Measurements from ENCODE around the gene PTCRA.
A peak's percentile ranks its signal among the peaks of the same experiment; 100 is the strongest.
"Not testable (repeated sequence)": the region's sequence is repeated elsewhere in the genome, so short reads cannot be mapped to it uniquely, and the experiment has no call there.

Gene PTCRA

DNA sequence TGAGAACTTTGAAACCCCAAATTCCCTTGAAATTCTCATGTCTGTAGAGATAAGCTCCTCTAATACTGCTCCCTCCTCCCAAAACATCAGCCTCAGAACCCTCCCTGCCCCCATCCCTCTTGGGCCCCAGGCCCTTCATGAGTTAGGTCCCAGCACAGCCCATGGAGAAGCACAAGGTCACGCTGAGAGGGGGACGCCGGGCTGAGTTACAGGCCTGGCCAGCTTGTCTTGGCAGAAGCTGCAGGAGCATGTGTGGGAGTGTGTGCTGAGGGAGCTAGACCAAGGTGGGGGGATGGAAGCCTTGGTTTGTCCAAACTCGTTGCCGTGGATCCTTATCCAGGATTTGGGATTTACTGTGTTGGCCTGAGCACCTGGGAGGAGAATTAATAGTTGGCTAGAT lies 8.5 kb upstream of the PTCRA start:
- DNase-seq = no peak

DNA sequence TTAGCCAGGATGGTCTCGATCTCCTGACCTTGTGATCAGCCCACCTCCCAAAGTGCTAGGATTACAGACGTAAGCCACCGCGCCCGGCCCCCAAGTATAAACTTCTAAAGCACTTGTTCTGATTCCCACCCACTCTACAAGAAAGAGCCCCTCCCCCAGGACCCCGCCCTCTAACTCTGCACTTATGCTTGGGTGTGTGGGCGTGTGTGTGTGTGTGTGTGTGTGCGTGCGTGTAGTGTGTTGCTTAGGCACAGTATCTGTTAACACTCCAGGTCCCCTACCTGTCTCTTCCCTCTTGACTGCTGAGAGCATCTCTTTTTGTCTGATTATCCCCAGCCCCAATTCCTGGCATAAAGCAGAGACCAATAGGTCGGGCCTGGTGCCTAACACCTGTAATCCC lies 6.0 kb upstream of the PTCRA start:
- DNase-seq = no peak

DNA sequence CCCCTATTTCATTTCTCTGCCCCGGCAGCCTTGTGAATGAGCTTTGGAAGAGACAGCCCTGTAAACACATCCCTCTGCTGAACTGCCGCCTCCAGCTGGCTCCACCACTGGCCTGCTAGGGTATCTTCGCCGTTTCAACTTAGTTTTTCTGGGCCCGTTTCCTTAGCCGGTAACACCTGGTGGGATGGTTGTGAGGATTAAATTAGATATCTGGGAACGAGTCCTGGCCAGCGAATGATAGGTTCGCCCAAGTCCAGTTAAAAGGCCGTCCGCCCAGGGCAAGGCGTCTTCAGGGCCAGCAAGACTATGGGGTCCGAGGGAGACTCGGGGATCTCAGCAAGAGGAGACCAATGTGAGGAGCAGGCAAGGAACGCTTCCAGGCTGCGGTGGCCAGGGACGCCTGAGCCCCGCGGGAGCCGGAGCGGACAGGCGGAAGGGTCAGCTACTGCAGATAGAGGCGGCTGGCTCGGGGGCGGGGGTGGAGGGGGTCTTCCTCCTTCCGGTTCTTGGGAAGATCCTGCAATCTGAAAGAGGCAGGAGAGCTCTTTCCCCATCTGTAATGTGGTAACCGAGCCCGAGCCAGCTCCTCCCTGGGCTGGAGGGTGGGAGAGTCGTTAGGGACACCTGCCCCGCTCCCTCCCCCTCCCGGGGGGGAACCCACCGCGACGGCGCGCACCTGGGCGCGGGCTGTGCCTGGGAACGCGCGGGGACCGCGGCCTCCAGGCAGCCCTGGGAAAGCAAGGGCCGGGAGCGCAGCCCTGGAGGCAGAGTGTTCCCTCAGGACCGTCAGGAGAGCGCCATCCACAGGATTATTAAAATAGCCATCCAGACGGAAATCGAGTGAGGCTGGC lies 4.5 kb upstream of the PTCRA start:
- DNase-seq = no peak

DNA sequence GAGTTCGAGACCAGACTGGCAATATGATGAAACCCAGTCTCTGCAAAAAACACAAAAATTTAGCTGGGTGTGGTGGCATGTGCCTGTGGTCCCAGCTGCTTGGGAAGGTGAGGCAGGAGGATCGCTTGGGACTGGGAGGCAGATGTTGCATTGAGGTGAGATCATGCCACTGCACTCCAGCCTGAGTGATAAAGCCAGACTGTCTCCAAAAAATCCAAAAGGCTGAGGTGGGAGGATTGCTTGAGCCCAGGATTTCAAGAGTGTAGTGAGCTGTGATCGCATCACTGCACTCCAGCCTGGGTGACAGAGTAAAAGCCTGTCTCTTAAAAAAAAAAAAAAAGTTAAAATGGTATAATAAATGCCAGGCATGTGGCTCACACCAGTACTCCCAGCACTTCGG lies 1.3 kb upstream of the PTCRA start:
- no peak for DNase-seq

DNA sequence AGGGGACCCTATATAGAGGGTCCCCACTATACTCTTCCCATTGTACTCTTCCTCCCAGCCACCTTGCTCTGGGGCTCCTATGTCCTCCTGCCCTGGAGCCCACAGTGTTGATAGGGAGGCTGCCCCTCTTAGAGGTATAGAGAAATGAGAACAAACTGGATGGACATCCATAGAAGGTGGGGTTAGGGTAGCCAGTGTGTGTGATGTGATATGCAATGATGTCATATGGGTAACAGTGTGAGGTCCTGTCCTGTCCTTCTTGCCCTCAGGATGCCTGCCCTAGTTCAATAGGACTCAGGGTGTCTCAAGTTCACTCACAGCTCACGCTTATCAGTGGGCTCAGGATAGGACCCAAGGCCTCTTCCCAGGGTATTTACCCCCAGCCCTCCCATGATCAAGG lies 435 bp downstream of the PTCRA start:
- no peak for DNase-seq

DNA sequence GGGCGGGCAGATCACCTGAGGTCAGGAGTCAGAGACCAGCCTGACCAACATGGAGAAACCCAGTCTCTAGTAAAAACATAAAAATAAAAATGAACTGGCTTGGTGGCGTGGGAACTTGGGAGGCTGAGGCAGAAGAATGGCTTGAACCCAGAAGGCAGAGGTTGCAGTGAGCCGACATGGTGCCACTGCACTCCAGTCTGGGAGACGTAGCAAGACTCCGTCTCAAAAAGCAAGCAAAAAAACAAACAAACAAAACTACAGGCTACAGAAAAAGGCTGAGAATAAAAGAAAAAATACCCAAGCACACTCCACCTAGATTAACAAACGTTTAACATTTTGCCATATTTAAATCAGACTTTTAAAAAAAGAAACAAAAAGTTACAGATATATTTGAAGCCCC lies 5.9 kb downstream of the PTCRA start:
- no peak for DNase-seq

DNA sequence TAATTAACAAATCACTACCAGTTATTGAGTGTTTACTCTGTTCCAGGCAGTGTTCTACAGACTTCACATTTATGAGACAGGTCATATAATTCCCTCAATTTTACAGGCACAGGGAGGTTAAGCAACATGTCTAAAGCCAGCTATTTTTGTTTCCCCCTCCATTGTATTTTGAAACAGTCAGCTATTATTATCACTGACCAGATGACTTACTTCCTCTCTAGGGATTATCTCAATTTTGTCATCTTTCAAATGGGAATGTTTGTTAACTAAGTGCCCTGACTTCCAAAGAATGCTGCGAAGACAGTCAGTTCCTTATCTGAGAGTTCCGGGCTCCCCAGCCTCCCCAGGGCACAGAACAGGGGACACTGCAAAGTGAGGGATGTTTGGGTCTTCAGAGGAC lies 7.8 kb downstream of the PTCRA start:
- no peak for DNase-seq

DNA sequence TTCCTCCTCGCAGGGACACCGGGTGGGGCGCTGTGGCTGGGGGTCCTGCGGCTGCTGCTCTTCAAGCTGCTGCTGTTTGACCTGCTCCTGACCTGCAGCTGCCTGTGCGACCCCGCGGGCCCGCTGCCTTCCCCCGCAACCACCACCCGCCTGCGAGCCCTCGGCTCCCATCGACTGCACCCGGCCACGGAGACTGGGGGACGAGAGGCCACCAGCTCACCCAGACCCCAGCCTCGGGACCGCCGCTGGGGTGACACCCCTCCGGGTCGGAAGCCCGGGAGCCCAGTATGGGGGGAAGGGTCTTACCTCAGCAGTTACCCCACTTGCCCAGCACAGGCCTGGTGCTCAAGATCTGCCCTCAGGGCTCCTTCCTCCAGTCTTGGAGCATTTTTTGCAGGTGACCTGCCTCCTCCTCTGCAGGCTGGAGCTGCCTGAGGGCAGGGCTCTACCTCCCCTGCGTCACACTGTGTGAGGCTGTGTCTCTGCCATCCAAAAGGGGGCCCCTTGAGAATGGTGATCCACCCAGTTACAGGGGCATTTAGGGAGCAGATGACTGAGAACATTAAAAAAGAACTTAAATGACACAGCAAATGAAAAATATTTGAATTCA lies 9.5 kb downstream of the PTCRA start:
- no peak for DNase-seq

DNA sequence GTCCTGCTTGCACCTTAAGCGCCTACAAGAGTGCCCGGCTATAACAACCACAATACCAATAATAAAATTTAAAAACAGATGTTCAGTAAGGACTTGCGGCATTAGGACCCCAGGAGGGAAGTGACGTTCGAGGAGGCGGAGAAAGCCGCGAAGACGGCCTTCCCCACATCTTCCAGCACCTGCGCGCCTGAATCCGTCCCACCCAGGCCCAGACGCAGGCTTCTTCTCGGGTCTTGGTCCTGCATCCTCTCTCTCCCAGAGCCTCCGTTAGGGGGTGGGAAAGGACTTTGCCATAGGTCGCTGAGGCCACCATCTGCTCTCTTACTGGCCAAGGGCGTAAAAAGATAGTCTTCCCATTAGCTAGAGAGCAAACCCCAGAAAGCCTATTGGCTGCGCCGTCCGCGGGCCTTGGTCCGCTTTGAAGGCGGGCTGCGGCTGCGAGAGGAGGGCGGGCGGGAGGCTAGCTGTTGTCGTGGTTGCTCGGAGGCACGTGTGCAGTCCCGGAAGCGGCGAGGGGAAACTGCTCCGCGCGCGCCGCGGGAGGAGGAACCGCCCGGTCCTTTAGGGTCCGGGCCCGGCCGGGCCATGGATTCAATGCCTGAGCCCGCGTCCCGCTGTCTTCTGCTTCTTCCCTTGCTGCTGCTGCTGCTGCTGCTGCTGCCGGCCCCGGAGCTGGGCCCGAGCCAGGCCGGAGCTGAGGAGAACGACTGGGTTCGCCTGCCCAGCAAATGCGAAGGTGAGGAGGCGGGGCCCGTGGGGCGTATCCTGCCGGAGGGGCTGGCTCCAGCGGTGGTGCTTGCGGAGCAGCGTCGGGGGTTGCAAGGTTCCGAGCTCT lies 13.3 kb downstream of the PTCRA start, which contains the start of gene CNPY3:
Gene CNPY3 (plus strand): TSS at position 495 of the 835 bp plus-strand sequence. CDS start 91 bp downstream, at position 586.
- peak; percentile 98 for DNase-seq

DNA sequence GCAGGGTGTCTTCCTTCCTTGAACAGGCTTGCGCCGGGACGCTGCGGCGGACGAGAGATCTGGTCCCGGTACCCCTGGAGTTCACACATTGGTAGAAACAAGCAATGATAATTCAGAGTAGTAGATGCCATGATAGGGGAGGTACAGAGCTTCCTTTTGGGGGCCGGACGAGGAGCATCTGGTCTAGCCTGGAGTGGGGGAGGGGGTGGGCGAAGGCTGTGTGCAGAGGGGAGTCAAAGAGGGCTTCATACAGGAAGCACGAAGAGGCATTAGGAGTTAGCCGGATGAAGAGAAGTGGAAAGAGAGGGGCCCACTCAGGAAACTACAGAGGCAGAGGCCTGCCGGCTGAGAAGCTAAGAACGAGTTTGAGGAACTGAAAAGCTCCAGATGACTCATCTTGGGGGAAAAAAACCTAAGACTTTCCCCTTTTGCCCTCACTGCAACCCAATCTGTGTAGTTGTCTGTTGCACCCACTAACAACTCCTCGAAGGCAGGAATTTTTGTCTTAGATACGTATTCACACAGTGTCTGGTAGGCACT lies 14.0 kb downstream of the PTCRA start:
- peak; percentile 87 for DNase-seq

DNA sequence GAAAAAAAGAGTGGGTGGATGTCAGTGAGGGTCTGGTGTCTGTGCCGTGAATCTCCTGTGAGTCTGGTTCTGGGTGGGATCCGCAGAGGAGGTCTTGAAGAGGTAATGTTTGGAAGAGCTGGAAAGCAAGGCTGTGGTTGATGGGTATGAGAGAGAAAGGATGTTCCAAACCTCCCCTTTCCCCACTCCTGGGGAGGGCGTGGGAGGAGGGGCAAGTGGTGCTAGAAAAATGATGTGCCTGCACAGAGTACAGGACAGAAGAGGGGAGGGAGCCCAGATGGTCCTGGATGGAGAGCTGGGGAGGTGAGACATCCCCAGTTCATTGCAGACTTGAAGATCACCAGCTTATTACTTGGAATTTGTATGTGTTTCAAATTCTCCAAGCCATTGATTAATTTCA lies 16.6 kb downstream of the PTCRA start:
- DNase-seq = no peak

DNA sequence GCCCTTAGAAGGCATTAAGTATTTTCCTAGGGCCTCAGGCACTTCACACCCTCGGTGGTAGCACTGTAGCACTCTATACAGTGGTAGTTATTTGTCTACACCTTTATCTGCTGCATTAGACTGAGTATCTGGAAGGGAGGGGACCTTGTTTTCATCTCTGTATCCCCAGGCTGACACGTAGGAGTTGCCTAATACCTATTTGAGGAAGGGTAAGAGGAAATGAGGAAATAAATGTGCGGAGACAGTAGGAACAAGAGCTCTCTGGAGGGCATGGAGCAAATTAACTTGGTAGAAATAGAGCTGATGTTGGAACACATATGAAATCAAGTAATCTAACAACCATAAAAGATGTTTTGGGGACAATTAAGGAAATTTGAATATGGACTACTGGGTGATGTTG lies 17.4 kb downstream of the PTCRA start:
- DNase-seq = no peak

DNA sequence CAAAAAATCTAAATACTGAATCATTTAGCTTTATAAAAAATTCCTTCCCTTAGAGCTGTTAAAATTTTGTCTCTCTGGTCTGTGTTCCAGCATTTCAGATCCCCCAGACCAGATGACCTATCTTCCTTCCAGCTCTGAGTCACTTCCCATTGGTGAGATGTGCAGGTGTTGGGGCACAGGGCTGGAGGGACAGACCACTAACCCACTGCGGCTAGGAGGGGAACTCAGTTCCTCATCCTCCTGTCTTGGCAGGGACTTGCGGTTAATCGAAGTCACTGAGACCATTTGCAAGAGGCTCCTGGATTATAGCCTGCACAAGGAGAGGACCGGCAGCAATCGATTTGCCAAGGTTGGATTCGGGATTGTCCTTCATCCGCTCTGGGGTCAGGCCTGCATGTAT lies 19.5 kb downstream of the PTCRA start:
- no peak for DNase-seq

DNA sequence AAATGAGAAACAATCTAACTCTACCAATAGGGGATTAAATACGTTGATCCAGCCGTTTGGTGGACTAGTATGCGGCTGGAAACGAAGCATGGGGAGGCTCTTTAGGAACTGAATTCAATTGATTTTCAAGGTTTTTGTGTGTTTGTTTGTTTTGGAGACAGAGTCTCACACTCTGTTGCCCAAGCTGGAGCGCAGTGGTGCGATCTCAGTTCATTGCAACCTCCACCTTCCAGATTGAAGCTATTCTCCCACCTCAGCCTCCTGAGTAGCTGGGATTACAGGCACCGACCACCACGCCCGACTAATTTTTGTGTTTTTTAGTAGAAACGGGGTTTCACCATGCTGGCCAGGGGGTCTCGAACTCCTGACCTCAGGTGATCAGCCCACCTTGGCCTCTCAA lies 20.5 kb downstream of the PTCRA start:
- DNase-seq = no peak

DNA sequence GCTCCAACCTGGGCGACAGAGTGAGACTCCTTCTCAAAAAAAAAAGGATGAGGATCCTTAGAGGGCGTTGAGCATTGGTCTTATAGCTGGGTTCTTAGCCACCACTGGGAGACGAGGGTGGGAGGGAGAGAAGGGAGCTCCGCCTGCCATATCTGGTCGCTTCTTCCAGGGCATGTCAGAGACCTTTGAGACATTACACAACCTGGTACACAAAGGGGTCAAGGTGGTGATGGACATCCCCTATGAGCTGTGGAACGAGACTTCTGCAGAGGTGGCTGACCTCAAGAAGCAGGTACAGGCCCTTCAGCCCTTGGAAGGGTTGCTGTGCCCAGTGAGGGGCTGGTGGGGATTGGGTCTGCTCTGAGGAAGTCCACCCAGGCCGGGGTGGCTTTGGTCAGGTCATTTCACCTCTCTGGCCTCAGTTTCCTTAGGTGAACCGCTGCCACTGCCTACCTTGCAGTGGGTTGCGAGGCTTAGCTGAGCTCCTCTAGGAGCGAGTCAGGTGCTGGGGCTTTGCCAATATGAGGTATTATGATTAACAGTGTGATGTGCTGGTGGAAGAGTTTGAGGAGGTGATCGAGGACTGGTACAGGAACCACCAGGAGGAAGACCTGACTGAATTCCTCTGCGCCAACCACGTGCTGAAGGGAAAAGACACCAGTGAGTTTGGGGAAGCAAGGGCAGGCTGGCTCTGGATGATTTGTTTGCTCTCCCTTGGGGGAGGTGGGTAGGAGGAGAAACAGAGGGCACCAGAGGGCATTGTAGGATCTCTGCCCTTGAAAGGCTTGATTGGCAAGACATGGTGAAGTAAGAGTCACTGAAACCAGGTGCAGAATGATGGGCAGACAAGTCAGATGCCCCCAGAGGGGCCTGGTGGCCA lies 21.9 kb downstream of the PTCRA start:
- no peak for DNase-seq

DNA sequence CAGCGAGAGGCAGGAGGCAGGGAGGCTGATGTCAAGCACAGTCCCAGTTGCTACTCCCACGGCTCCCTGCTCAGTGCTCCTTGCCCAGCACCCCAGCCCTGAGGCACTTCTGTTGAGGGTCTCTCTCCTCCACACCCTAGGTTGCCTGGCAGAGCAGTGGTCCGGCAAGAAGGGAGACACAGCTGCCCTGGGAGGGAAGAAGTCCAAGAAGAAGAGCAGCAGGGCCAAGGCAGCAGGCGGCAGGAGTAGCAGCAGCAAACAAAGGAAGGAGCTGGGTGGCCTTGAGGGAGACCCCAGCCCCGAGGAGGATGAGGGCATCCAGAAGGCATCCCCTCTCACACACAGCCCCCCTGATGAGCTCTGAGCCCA lies 22.6 kb downstream of the PTCRA start:
- DNase-seq = no peak

DNA sequence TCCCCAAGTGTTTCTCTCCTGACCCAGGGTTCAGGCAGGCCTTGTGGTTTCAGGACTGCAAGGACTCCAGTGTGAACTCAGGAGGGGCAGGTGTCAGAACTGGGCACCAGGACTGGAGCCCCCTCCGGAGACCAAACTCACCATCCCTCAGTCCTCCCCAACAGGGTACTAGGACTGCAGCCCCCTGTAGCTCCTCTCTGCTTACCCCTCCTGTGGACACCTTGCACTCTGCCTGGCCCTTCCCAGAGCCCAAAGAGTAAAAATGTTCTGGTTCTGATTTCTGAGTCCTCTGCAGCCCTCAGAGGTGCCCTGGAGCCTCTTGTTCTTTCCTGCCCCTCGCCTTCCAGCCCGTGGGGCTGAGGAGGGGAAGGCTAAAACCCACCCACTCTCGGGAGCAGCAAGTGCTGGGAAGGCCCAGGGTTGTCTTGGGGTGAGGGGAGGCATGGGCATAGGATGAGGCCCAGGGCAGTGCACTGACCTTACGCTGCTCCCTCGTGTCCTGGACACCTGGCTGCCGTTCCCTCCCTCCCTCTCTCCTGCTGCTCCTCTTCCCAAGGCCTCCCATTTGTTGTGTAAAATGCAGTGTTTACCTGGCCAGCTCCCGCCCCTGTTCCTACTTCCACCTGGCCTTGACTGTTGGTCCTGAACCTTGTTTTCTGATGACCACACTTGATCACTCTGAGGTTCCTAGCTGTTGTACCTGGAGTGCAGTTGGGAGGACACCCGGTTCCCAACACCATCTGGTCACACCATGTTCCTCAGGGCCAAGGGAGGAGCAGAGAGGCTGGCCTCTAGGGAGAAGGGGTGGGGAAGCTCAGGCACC lies 23.3 kb downstream of the PTCRA start:
- DNase-seq = no peak

DNA sequence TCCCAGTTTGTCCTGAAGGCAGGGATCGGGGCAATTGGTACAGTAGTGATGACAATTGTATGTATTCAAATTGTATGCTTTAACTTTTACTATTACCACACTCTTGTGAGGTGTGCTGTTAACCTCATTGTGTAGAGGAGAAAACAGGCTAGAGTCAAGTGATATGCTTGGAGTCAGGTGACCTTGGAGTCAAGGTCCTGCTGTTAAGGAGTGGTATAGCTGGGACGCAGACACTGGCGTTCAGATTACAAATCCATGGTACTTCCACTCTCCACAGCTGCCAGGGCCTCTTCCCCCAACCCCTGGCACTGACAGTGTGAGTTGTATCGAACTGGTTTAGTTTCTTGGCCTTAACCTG lies 23.9 kb downstream of the PTCRA start:
- no peak for DNase-seq

DNA sequence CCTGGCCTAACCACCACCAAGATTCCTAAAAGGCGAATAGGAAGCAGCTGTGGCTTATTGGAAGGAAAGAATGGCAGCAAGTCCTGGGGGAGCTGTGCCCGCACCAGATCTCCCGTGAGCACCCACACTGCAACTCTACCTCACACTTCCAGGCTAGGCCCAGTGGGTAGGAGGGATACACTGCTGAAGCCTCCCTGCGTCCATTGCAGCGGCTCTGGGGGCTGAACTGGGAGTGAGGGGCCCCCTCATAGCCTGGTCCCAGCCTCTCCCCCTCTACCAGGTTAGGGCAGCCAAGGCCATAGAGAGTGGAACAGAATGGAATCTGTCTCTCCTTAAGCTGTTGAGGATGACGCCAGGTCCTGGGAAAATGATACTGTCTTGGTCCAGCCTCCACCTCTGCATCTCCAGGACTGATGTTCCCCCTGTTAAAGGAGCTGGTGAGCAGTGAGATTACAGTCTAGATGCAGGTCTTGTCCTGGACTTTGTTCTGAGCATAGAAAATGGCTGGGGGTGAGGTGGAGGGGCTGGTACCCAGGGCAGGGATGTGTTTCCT lies 24.7 kb downstream of the PTCRA start:
- no peak for DNase-seq

DNA sequence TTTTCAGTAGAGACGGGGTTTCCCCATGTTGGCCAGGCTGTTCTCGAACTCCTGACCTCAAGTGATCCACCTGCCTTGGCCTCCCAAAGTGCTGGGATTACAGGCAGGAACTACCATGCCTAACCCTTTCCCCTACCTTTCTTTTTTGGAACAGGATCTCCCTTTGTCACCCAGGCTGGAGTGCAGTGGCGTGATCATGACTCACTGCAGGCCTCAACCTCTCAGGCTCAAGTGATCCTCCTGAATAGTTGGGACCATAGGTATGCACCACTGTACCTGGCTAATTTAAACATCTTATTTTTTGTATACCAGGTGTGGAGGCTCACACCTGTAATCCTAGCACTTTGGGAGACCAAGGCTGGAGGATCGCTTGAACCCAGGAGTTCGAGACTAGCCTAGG lies 25.5 kb downstream of the PTCRA start:
- not testable (repeated sequence) for DNase-seq

DNA sequence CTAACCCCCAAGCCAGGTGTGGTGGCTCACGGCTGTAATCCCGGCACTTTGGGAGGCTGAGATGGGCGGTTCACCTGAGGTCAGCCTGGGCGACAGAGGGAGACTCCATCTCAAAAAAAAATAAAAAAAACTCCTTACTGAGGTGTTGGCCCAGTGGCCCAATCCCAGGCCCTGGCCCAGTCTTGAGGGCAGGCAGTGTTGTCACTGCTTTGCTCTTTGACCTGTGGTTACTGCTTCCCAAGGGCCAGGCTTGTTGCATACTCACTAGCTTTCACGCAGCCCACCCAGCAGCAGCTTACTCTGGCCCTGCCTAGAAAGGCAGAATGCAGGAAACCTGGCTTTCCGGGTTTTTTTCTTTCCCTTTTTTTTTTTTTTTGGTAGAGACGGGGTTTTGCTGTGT lies 26.6 kb downstream of the PTCRA start:
- no peak for DNase-seq

Measured in activated CD4-positive, alpha-beta T cell treated with anti-CD3 and anti-CD28 coated beads, Interleukin-2, amount 50 U/mL, for 16 hours (primary cell).